Body of pancreas (tissue), 4 donors: Measurements from ENCODE around the gene UTY. TPM values are rescaled to one million over a fixed set of nuclear protein-coding genes. Genes with fewer than 3 reads are reported as not detected.

Source experiments
- ATAC-seq: fragments of 150-250 bp; one replicate; pipeline ENCODE4 v1.9.1; 2016
- DNase-seq, 4 donors: peaks; one replicate each; pipeline ENCODE4 v3.0.0-alpha.2; 2019
- H3K27ac ChIP-seq, 4 donors: fragments of 200-600 bp; sonication (generic); 1 replicate in 3 of 4; 2 replicates in 1 of 4; pipeline versions ENCODE4 v1.5.1 to v1.6.1; 2016 to 2019; ENCODE audit warnings: mild to moderate bottlenecking in 1 of 4, mixed read lengths in 1 of 4, moderate library complexity in 1 of 4
- H3K27me3 ChIP-seq, 2 donors: fragments of 200-600 bp; sonication (generic); one replicate each; pipeline ENCODE4 v1.6.0; 2016; ENCODE audit warnings: mild to moderate bottlenecking in 1 of 2
- H3K36me3 ChIP-seq, 2 donors: fragments of 200-600 bp; sonication (generic); replicated peaks in 1 of 2; 2 replicates each; pipeline ENCODE4 v1.5.1; 2016; ENCODE audit warnings: low read depth in 2 of 2; ENCODE audit not compliant: insufficient read depth in 1 of 2
- H3K4me1 ChIP-seq: fragments of 200-600 bp; sonication (generic); one replicate; pipeline ENCODE4 v1.6.0; 2016
- H3K4me3 ChIP-seq, 2 donors: fragments of 200-600 bp; sonication (generic); 1 replicate in 1 of 2; 2 replicates in 1 of 2; pipeline ENCODE4 v1.5.1; 2016 to 2019
- H3K9me3 ChIP-seq, 3 donors: fragments of 200-600 bp; sonication (generic); 1 replicate in 2 of 3; 2 replicates in 1 of 3; pipeline ENCODE4 v1.5.1; 2016
- POLR2A ChIP-seq, 3 donors: fragments of 450-650 bp; IDR thresholded peaks; one replicate each; pipeline ENCODE4 v1.6.1; 2016; ENCODE audit warnings: antibody characterized with exemption in 3 of 3, mild to moderate bottlenecking in 2 of 3
- WGBS, 2 donors: methylation state at CpG; one replicate each; pipeline ENCODE4 v1.1.5; 2017; 5-methylcytosine and 5-hydroxymethylcytosine counted together
- intact Hi-C: fragments of 100-400 bp; cut with DNase I; formaldehyde crosslinking; loops from one replicate; pipeline ENCODE4 v1.15.1; 2023
- total RNA-seq, 2 donors: library from RNA; depleted of rRNA; stranded (reverse); fragments of >200 nt; gene quantifications; one replicate each; pipeline ENCODE4 v1.1.0, GENCODE V29; 2016
- TF ChIP-seq, protein P1 (sequence below), 7 experiments: fragments of 450-650 bp in 4 of 7; fragments of 200-600 bp in 3 of 7; sonication (generic) in 3 of 7; IDR thresholded peaks; one replicate each; pipeline ENCODE4 v1.5.1; 2016 to 2019; ENCODE audit warnings: antibody characterized with exemption in 7 of 7

UTY gene
- total RNA-seq, 2 donors from 2014 or later: not detected

DNA sequence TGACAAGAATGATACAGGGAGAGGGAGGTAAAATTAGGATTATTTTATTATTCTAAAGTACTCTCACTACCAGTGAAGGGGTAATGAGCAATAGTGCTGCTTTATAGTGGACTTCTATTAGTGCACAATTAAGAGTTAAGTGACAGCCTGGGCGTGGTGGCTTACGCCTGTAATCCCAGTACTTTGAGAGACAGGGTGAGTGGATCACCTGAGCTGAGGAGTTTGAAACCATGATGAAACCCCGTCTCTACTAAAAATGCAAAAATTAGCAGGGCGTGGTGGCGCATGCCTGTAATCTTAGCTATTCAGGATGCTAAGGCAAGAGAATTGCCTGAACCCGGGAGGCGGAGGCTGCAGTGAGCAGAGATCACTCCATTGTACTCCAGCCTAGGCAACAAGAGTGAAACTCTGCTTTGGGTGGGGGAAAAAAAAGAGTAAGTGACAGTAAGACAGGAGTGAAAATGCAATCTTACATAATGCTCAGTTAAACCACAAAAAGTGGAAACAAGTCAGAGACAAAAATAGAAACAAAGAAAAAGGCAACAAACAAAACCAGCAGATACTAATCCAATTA lies 98.6 kb downstream of the UTY start:
- intact Hi-C loops: no loop called here
- no peak for DNase-seq
- Histone ChIP-seq H3K36me3 (no peaks in the 10 kb centered on the region), H3K9me3 (no peaks in the 10 kb centered on the region), H3K4me1 (no peaks in the 10 kb centered on the region), H3K27me3 (no peaks in the 10 kb centered on the region), H3K27ac (no peak overlapping the region), H3K4me3 (no peak overlapping the region)
- WGBS, 2 donors: 87 to 97% methylated on average over 7 of the region's 7 CpGs
- ATAC-seq: no peak
- no peak for TF ChIP-seq POLR2A (IDR thresholded peaks at IDR 0.05)
- TF ChIP-seq, protein P1, sequence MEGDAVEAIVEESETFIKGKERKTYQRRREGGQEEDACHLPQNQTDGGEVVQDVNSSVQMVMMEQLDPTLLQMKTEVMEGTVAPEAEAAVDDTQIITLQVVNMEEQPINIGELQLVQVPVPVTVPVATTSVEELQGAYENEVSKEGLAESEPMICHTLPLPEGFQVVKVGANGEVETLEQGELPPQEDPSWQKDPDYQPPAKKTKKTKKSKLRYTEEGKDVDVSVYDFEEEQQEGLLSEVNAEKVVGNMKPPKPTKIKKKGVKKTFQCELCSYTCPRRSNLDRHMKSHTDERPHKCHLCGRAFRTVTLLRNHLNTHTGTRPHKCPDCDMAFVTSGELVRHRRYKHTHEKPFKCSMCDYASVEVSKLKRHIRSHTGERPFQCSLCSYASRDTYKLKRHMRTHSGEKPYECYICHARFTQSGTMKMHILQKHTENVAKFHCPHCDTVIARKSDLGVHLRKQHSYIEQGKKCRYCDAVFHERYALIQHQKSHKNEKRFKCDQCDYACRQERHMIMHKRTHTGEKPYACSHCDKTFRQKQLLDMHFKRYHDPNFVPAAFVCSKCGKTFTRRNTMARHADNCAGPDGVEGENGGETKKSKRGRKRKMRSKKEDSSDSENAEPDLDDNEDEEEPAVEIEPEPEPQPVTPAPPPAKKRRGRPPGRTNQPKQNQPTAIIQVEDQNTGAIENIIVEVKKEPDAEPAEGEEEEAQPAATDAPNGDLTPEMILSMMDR (IDR thresholded peaks at IDR 0.05): no peak

DNA sequence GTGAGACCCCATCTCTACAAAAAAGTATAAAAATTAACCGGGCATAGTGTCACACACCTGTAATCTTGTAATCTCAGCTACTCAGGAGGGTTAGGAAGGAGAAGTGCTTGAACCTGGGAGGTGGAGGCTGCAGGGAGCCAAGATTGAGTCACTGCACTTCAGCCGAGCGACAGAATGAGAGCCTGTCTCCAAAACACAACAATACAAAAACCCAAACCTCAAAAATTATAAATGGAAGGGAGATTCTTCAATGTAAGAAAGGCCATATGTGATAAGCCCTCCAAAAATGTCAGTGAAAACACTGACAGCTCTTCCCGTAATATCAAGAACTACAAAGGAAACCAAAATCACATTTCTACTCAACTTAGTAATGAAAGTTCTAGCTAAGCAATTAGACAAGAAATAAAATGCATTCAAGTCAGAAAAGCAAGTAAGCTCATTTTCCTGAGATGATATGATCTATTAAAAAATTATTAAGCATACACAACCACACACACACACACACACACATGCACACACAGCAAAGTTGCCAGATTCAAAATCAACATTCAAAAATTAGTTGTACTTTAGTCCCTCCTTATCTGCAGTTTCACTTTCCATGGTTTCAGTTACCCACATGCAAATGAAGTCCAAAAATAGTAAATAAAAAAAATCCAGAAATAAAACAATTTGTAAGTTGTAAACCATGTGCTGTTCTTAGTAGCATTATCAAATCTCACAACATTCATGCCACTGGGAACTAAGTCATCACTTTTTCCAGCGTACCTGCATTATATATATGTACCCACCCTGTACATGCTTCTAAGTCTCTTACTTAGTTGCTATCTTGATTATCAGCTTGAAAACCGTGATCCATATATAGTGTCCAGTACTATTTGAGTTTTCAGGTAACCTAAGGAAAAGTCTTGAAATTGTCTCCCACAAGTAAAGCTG lies 108.7 kb downstream of the UTY start:
- H3K27me3 ChIP-seq: no peaks in the 10 kb centered on the region
- no peaks in the 10 kb centered on the region for H3K4me1 ChIP-seq
- no peaks in the 10 kb centered on the region for H3K36me3 ChIP-seq
- ATAC-seq (no peak), DNase-seq (no peak)
- no peak for TF ChIP-seq POLR2A (IDR thresholded peaks at IDR 0.05)
- TF ChIP-seq, protein P1 (IDR thresholded peaks at IDR 0.05): no peak
- 74 to 89% methylated on average over 6 of the region's 6 CpGs for WGBS, 2 donors
- intact Hi-C loops: no loop called here
- no peak overlapping the region for H3K4me3 ChIP-seq
- H3K27ac ChIP-seq: no peak overlapping the region
- H3K9me3 ChIP-seq: no peaks in the 10 kb centered on the region

DNA sequence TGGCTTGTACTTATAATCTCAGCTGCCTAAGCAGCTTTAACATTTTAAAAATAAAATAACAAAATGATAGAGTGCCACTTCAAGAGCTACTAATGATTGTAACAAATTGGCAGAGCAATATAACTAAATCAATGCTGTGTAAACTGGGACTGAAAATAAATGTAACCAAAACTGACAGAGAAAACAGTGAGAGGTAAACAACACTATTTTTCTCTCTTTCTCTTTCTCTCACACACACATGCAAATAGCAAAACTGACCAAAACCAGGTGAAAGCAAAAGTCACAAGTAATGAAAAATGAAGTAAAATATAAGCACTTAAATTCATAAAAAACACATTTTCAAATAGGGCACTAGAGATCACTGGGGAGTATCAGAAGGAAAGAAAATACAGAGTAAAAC lies 109.6 kb downstream of the UTY start:
- H3K27me3 ChIP-seq: no peaks in the 10 kb centered on the region
- intact Hi-C loops: no loop called here
- H3K27ac ChIP-seq: no peak overlapping the region
- no peak for TF ChIP-seq POLR2A (IDR thresholded peaks at IDR 0.05)
- no peaks in the 10 kb centered on the region for H3K4me1 ChIP-seq
- H3K4me3 ChIP-seq: no peak overlapping the region
- H3K9me3 ChIP-seq: no peaks in the 10 kb centered on the region
- H3K36me3 ChIP-seq: no peaks in the 10 kb centered on the region
- DNase-seq: no peak
- ATAC-seq: no peak

DNA sequence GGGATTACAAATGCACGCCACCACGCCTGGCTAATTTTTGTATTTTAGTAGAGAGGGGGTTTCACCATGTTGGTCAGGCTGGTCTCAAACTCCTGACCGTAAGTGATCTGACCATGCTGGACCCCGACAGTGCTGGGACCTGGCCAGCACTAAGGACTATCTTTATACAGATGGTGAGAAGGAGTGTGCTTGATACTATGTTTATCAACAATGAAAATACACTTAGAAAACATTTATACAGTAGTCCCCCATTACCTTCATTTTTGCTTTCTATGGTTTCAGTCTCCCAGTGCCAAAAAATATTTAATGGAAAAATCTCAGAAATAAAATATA lies 111.4 kb downstream of the UTY start:
- ATAC-seq (no peak), DNase-seq (no peak)
- intact Hi-C loops: no loop called here
- Histone ChIP-seq H3K27ac (no peak overlapping the region), H3K36me3 (no peaks in the 10 kb centered on the region), H3K4me1 (no peaks in the 10 kb centered on the region), H3K4me3 (no peak overlapping the region), H3K9me3 (no peaks in the 10 kb centered on the region), H3K27me3 (no peaks in the 10 kb centered on the region)
- TF ChIP-seq POLR2A (IDR thresholded peaks at IDR 0.05): no peak
- TF ChIP-seq, protein P1 (IDR thresholded peaks at IDR 0.05): no peak
- 94 to 100% methylated on average over 4 of the region's 4 CpGs for WGBS, 2 donors

DNA sequence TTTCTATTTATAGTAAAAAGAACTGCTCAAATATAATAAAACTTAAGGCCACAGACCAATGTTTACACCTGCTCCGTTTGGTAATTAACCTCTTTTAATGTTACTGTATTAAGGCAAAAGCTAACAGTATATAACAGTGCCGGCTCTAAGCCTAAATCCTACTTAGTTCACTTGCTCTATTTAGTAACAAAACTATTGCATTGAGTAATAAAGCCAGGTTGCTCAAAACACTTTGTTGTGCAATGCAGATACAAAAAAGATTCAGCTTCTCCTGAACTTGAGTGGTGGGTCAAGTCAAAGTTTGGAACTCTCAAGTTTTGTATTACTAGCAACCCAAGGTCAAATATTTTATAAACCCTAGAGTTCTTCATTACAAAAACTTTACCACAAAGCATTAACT lies 116.2 kb downstream of the UTY start:
- 68 to 84% methylated on average over 2 of the region's 2 CpGs for WGBS, 2 donors
- ATAC-seq: no peak
- intact Hi-C loops: no loop called here

More for the DNA sequence above, 116.2 kb downstream of the UTY start:
- Histone ChIP-seq H3K27ac (no peak overlapping the region), H3K4me1 (no peaks in the 10 kb centered on the region), H3K4me3 (no peak overlapping the region), H3K36me3 (no peaks in the 10 kb centered on the region), H3K9me3 (no peaks in the 10 kb centered on the region), H3K27me3 (no peaks in the 10 kb centered on the region)
- DNase-seq: no peak
- no peak for TF ChIP-seq POLR2A (IDR thresholded peaks at IDR 0.05)
- TF ChIP-seq, protein P1 (IDR thresholded peaks at IDR 0.05): no peak
